ENCODE data around the gene BDH1. TPM values are rescaled to one million over a fixed set of nuclear protein-coding genes. Genes with fewer than 3 reads are reported as not detected.
"Not testable (repeated sequence)": the region's sequence is repeated elsewhere in the genome, so short reads cannot be mapped to it uniquely, and the experiment has no call there.

Gene BDH1
- total and polyA plus RNA-seq, 2 of the 13 experiments (the other 11 are each of a cell fraction or from before 2014, with no cell fraction given): 21.2 to 71.9 TPM

DNA sequence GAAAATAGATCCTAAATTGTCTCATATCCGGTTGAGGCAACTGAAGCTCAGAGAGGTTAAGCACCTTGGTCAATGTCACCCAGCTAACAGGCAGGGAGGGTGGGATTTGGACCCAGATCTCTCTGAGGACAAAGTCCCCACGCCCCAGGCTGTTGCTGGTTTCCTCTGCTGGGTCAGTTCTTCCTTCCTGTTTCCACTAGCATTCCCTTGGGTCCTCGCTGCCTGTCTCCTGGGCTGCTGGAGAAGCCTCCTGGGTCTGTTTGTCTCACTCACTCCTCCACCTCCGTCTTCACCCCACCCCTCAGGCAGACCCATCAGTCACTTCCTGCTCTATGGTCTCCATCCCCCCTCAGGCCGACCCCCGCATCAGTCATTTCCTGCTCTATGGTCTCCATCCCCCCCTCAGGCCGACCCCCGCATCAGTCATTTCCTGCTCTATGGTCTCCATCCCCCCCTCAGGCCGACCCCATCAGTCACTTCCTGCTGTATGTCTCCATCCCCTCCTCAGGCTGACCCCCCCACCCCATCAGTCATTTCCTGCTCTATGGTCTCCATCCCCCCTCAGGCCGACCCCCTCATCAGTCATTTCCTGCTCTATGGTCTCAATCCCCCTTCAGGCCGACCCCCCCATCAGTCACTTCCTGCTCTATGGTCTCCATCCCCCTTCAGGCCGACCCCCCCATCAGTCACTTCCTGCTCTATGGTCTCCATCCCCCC is 38.7 kb downstream of the BDH1 start (continued):
- TF ChIP-seq GABPA (IDR thresholded peaks at IDR 0.05; ENCODE audit: low read depth, low read length): not testable (repeated sequence)
- peak; percentile 18; the same call in 1 of the 2 replicates for TF ChIP-seq GABPA (CRISPR knock-in tag; IDR thresholded peaks at IDR 0.05; ENCODE audit: low read depth)
- peak; percentile 65; the same call in 1 of the 2 replicates for TF ChIP-seq RCOR2 (CRISPR knock-in tag; IDR thresholded peaks at IDR 0.05)

DNA sequence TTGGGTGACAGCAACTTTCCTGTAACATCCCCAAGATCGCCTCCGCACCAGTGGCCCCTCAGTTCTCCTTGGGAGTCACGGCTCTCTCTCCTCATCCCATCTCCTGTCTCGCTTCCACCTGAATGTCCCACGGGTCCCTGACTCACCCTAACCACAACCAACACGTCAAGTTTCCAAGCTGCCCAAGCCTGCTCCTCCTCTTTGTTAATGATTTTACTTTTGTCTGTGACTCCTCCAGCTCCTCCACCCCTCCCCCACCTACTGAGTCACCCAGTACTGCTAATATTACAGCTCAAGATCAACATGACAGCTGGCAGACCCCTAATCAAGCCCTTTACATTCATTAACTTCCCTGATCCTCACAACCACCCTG is 39.3 kb downstream of the BDH1 start:
- no peak overlapping the region for H2AFZ ChIP-seq (ENCODE audit: low read length)
- in situ Hi-C loops (cut with HindIII; ENCODE audit: extremely low pct_ligation_motif_present, low pct_unique_long_range_greater_than_20kb): loop anchor here (25.0 kb wide), 1 partner anchor 529 kb away; no protein-coding TSS in a partner anchor
- TF ChIP-seq ZNF30 (CRISPR knock-in tag; IDR thresholded peaks at IDR 0.05) (no peak), SAP130 (CRISPR knock-in tag; IDR thresholded peaks at IDR 0.05; ENCODE audit: low read depth) (peak; percentile 30; the same call in 1 of the 2 replicates), CREM (IDR thresholded peaks at IDR 0.05) (0 out of 2 replicates have a peak, but pooled peaks have one; percentile 18), CREM (CRISPR knock-in tag; IDR thresholded peaks at IDR 0.05) (no peak), EP300 (IDR thresholded peaks at IDR 0.05; ENCODE audit: low read depth in 2 of 2, low read length in 2 of 2) (peak in 1 of 2 experiments; percentile 45; a peak in 1 of 4 replicates), EP300 (CRISPR knock-in tag; IDR thresholded peaks at IDR 0.05; ENCODE audit: borderline replicate concordance) (no peak), SRSF1 (optimal IDR thresholded peaks at IDR 0.05; ENCODE audit: low read depth, low read length) (no peak), HNF4G (IDR thresholded peaks at IDR 0.05; ENCODE audit: borderline replicate concordance, low read depth, low read length) (0 out of 2 replicates have a peak, but pooled peaks have one; percentile 10), HNF4G (CRISPR knock-in tag; IDR thresholded peaks at IDR 0.05; ENCODE audit: borderline replicate concordance, low read depth) (no peak), ZBTB38 (CRISPR knock-in tag; IDR thresholded peaks at IDR 0.05) (0 out of 2 replicates have a peak, but pooled peaks have one; percentile 7), TBX3 (IDR thresholded peaks at IDR 0.05; ENCODE audit: borderline replicate concordance) (peak; percentile 64; the same call in 1 of the 2 replicates), FOXK1 (CRISPR knock-in tag; IDR thresholded peaks at IDR 0.05; ENCODE audit: borderline replicate concordance, low read depth) (0 out of 2 replicates have a peak, but pooled peaks have one; percentile 23)
- TF ChIP-seq, protein P1, sequence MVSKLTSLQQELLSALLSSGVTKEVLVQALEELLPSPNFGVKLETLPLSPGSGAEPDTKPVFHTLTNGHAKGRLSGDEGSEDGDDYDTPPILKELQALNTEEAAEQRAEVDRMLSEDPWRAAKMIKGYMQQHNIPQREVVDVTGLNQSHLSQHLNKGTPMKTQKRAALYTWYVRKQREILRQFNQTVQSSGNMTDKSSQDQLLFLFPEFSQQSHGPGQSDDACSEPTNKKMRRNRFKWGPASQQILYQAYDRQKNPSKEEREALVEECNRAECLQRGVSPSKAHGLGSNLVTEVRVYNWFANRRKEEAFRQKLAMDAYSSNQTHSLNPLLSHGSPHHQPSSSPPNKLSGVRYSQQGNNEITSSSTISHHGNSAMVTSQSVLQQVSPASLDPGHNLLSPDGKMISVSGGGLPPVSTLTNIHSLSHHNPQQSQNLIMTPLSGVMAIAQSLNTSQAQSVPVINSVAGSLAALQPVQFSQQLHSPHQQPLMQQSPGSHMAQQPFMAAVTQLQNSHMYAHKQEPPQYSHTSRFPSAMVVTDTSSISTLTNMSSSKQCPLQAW (CRISPR knock-in tag; IDR thresholded peaks at IDR 0.05): no peak
- TF ChIP-seq, protein P2, sequence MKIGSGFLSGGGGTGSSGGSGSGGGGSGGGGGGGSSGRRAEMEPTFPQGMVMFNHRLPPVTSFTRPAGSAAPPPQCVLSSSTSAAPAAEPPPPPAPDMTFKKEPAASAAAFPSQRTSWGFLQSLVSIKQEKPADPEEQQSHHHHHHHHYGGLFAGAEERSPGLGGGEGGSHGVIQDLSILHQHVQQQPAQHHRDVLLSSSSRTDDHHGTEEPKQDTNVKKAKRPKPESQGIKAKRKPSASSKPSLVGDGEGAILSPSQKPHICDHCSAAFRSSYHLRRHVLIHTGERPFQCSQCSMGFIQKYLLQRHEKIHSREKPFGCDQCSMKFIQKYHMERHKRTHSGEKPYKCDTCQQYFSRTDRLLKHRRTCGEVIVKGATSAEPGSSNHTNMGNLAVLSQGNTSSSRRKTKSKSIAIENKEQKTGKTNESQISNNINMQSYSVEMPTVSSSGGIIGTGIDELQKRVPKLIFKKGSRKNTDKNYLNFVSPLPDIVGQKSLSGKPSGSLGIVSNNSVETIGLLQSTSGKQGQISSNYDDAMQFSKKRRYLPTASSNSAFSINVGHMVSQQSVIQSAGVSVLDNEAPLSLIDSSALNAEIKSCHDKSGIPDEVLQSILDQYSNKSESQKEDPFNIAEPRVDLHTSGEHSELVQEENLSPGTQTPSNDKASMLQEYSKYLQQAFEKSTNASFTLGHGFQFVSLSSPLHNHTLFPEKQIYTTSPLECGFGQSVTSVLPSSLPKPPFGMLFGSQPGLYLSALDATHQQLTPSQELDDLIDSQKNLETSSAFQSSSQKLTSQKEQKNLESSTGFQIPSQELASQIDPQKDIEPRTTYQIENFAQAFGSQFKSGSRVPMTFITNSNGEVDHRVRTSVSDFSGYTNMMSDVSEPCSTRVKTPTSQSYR (CRISPR knock-in tag; IDR thresholded peaks at IDR 0.05; ENCODE audit: borderline replicate concordance): peak; percentile 82

More for the DNA sequence above, 39.3 kb downstream of the BDH1 start:
- Histone ChIP-seq H3K4me3 (replicated peaks in 1 of 3; ENCODE audit: insufficient read depth in 1 of 3, low read depth in 2 of 3, low read length in 3 of 3) (no peak overlapping the region), H3K27ac (ENCODE audit: extremely low read length, insufficient read depth, low read length) (peak overlapping the region; percentile 40), H3K4me2 (ENCODE audit: low read depth, low read length) (peak overlapping the region; percentile 39; the same call in 1 of the 2 replicates), H3K9me3 (ENCODE audit: low read length) (no peaks in the 10 kb centered on the region), H3K4me1 (ENCODE audit: insufficient read depth, low read length) (peaks cover 72% of the 10 kb centered on the region), H3K9ac (ENCODE audit: insufficient read depth, low read depth, low read length) (peak overlapping the region; percentile 21; the same call in 1 of the 2 replicates), H3K79me2 (ENCODE audit: insufficient read depth, low read length) (no peaks in the 10 kb centered on the region), H3K36me3 (replicated peaks in 1 of 2; ENCODE audit: control insufficient read depth in 1 of 2, insufficient read depth in 2 of 2, low read length in 2 of 2) (peaks cover 0 to 7% of the 10 kb centered on the region in 2 experiments; a peak in 3 of 5 replicates), H3K27me3 (ENCODE audit: control insufficient read depth in 1 of 2, insufficient read depth in 2 of 2, low read length in 2 of 2) (no peaks in the 10 kb centered on the region), H4K20me1 (ENCODE audit: insufficient read depth, low read length) (no peaks in the 10 kb centered on the region)
- CTCF ChIA-PET (ENCODE audit: low intra/inter-chr PET ratio, low total read pairs): no interaction called here
- BruUV-seq (replicated peaks): no TSS peak
- ATAC-seq (no peak), DNase-seq (ENCODE audit: low spot score) (peak; percentile 78), FAIRE-seq (peak; percentile 42)
- POLR2A ChIA-PET: interaction anchor here (0.6 to 1.2 kb wide), 4 partner anchors 49 to 146 kb away, joined by 3 read pairs; no protein-coding TSS in a partner anchor
- intact Hi-C loops (cut with micrococcal nuclease; ENCODE audit: unreplicated experiment): no loop called here
- WGBS (ENCODE audit: low lambda C conversion rate): 65% methylated on average over 6 of the region's 6 CpGs
